CD4-positive, CD25-positive, alpha-beta regulatory T cell (primary cell): ENCODE data around the gene TMEM164. TPM values are rescaled to one million over a fixed set of nuclear protein-coding genes. Genes with fewer than 3 reads are reported as not detected.

Source experiments
- ATAC-seq, 2 donors: fragments of 150-1000 bp; cut with Tn5 transposase; one replicate each; pipeline ENCODE4 v1.10.0; 2021; ENCODE audit warnings: low read depth in 2 of 2, moderate number of reproducible peaks in 2 of 2, moderate library complexity in 1 of 2
- DNase-seq, 3 donors: peaks; one replicate each; pipeline versions ENCODE4 v3.0.0 to v3.0.0-alpha.2; 2012 to 2022; ENCODE audit warnings: mixed read lengths in 1 of 3
- H3K27ac ChIP-seq: one replicate; pipeline ENCODE4 v1.7.0; 2013; ENCODE audit warnings: mild to moderate bottlenecking, low read length; ENCODE audit not compliant: insufficient read depth, poor library complexity, severe bottlenecking
- H3K27me3 ChIP-seq: one replicate; pipeline ENCODE4 v1.7.0; 2013; ENCODE audit warnings: low read length; ENCODE audit not compliant: control insufficient read depth, insufficient read depth
- H3K36me3 ChIP-seq: one replicate; pipeline ENCODE4 v1.7.0; 2013; ENCODE audit warnings: mild to moderate bottlenecking, low read length, moderate library complexity; ENCODE audit not compliant: control insufficient read depth, insufficient read depth
- H3K4me1 ChIP-seq: 2 replicates; pipeline ENCODE4 v1.7.0; 2013; ENCODE audit warnings: mild to moderate bottlenecking, low read length; ENCODE audit not compliant: insufficient read depth, control insufficient read depth, poor library complexity, severe bottlenecking
- H3K4me3 ChIP-seq: one replicate; pipeline ENCODE4 v1.7.0; 2013; ENCODE audit warnings: low read depth, mild to moderate bottlenecking, low read length, moderate library complexity
- H3K9me3 ChIP-seq, 2 experiments: 1 replicate in 1 of 2; 2 replicates in 1 of 2; pipeline ENCODE4 v1.7.0; 2013; ENCODE audit warnings: low read length in 2 of 2, mild to moderate bottlenecking in 1 of 2, moderate library complexity in 1 of 2; ENCODE audit not compliant: control insufficient read depth in 2 of 2
- H3K27ac Mint-ChIP-seq, 3 donors: one replicate each; pipeline ENCODE4 v1.8.0; 2020 to 2022; ENCODE audit warnings: mild to moderate bottlenecking in 3 of 3, mixed read lengths in 3 of 3, moderate library complexity in 2 of 3
- H3K27me3 Mint-ChIP-seq: one replicate; pipeline ENCODE4 v1.8.0; 2022; ENCODE audit warnings: mild to moderate bottlenecking, mixed read lengths
- H3K36me3 Mint-ChIP-seq: one replicate; pipeline ENCODE4 v1.8.0; 2020; ENCODE audit warnings: mixed read lengths
- H3K4me1 Mint-ChIP-seq, 4 donors: one replicate each; pipeline ENCODE4 v1.8.0; 2020 to 2022; ENCODE audit warnings: mixed read lengths in 4 of 4, mild to moderate bottlenecking in 1 of 4
- H3K4me3 Mint-ChIP-seq, 4 donors: one replicate each; pipeline ENCODE4 v1.8.0; 2020 to 2022; ENCODE audit warnings: mild to moderate bottlenecking in 4 of 4, mixed read lengths in 4 of 4, moderate library complexity in 3 of 4
- H3K9me3 Mint-ChIP-seq, 7 donors: one replicate each; pipeline ENCODE4 v1.8.0; 2020 to 2022; ENCODE audit warnings: mixed read lengths in 7 of 7, mild to moderate bottlenecking in 3 of 7, moderate library complexity in 2 of 7
- polyA plus RNA-seq, 4 donors: library from polyadenylated mRNA; unstranded; fragments of 300-500 nt; fragmentation: Illumina TruSeq; gene quantifications; one replicate each; pipeline ENCODE4 v1.2.3, GENCODE V29; 2021
- total RNA-seq: library from RNA; stranded (reverse); gene quantifications from one replicate; pipeline ENCODE4 v1.2.3, GENCODE V29; 2022

The TMEM164 gene
- total and polyA plus RNA-seq, 5 donors from 2014 or later: 0.60 to 25.2 (median 1.0) TPM

DNA sequence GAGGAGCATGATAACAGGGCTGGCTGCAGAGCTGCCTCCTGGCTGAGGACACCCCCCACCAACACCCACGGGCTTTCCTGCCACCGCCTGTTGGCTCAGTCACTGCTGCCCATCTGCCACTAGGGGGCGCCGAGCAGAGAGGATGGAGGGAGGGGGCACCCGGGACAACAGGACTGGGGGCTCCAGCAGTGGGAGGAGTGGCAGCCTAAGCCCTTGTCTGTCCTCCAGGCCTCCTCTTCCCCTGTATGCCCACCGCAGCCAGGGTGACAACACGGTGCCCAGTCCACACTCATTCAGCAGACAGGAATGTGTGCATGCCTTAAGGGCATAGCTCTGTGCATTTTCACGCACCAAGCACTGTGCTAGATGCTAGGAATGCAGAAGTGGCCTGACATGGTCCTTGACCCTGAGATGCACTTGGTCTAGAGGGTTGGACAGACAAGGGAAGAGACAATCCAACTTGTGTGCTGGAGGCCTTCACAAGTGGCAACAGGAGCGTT lies 165.1 kb downstream of the TMEM164 start:
- Histone ChIP-seq H3K9me3 (no peaks in the 10 kb centered on the region), H3K27me3 (no peaks in the 10 kb centered on the region), H3K4me3 (no peak overlapping the region), H3K4me1 (no peaks in the 10 kb centered on the region), H3K27ac (no peak overlapping the region), H3K36me3 (peaks cover 5% of the 10 kb centered on the region)
- no peak overlapping the region for H3K27ac Mint-ChIP-seq
- ATAC-seq: peak in 1 of 2 donors; percentile 42
- no peak overlapping the region for H3K4me3 Mint-ChIP-seq
- H3K27me3 Mint-ChIP-seq: no peaks in the 10 kb centered on the region
- H3K4me1 Mint-ChIP-seq: peaks cover 0 to 6% (median 5%) of the 10 kb centered on the region in 4 donors
- H3K36me3 Mint-ChIP-seq: peaks cover 11% of the 10 kb centered on the region
- H3K9me3 Mint-ChIP-seq: no peaks in the 10 kb centered on the region
- peak; percentile 22 to 46 (median 41) for DNase-seq

DNA sequence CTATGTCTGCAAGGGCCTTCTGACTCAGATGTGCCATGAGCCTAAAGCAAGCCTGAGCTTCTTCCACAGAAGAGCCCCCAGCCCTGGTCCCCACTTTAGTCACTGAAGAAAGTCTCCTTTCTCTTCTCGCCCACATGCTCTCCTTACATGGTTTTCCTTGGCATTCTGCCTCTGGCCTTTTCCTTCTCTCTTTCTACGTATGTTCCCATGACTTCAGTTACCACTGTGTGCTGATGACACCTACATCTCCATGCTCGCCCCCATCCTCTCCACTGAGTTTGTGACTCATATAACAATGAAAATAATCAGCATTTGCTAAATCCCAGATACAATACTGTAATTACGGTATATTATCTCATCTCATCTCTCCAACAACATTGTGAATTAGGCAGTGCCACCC lies 165.7 kb downstream of the TMEM164 start:
- H3K27me3 Mint-ChIP-seq: no peaks in the 10 kb centered on the region
- no peak for DNase-seq
- no peaks in the 10 kb centered on the region for H3K9me3 Mint-ChIP-seq
- peaks cover 12% of the 10 kb centered on the region for H3K36me3 Mint-ChIP-seq
- Histone ChIP-seq H3K27me3 (no peaks in the 10 kb centered on the region), H3K27ac (no peak overlapping the region), H3K4me1 (no peaks in the 10 kb centered on the region), H3K9me3 (no peaks in the 10 kb centered on the region), H3K36me3 (peaks cover 5% of the 10 kb centered on the region), H3K4me3 (no peak overlapping the region)
- H3K4me3 Mint-ChIP-seq: no peak overlapping the region
- no peak overlapping the region for H3K27ac Mint-ChIP-seq
- no peak for ATAC-seq
- peaks cover 0 to 6% (median 5%) of the 10 kb centered on the region in 4 donors for H3K4me1 Mint-ChIP-seq

DNA sequence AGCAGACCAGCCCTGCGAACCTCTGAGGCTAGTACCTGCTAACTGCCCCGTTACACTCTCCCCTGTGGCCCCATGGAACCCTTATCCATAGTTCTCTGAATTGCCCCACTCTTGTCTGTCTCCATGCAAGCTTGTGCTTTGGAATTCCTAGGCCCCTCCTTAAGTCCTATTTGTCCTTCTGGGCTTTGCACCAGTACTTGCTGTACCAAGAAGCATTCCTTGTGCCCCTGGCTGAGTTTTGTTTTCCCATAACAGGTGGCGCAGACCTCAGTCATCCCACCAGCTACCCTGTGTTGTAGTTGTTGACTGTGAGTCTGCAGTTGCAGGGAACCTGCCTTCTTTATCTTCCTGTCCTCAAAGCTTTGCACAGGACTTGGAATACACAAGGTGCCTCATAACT lies 167.1 kb downstream of the TMEM164 start:
- H3K36me3 ChIP-seq: peaks cover 5% of the 10 kb centered on the region
- no peaks in the 10 kb centered on the region for H3K9me3 ChIP-seq
- H3K36me3 Mint-ChIP-seq: peaks cover 14% of the 10 kb centered on the region
- no peaks in the 10 kb centered on the region for H3K27me3 ChIP-seq
- H3K27me3 Mint-ChIP-seq: no peaks in the 10 kb centered on the region
- no peaks in the 10 kb centered on the region for H3K9me3 Mint-ChIP-seq
- no peak overlapping the region for H3K4me3 Mint-ChIP-seq
- no peak overlapping the region for H3K27ac ChIP-seq
- H3K27ac Mint-ChIP-seq: no peak overlapping the region
- H3K4me1 Mint-ChIP-seq: peaks cover 0 to 8% (median 5%) of the 10 kb centered on the region in 4 donors
- no peaks in the 10 kb centered on the region for H3K4me1 ChIP-seq
- ATAC-seq: no peak
- DNase-seq: no peak
- H3K4me3 ChIP-seq: no peak overlapping the region

DNA sequence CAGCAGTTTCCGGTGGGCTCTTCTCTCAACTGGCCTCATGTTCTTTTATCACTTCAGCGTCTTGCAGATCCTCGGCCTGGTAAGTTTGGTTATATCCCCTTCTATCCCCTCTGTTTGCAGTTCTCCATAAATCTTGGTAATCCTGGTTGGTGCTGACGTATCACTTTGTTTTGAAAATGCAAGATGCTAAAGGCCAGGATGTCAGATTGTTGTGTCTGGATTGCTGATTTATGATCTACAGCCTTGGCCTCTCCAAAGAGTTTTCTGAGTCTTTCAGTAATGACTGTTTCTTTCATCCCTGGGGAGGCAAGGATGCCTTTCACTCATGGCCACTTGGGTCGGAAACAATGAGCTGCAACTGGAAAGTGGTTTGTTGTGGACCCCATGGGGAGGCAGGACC lies 168.5 kb downstream of the TMEM164 start:
- H3K4me1 ChIP-seq: no peaks in the 10 kb centered on the region
- H3K27ac ChIP-seq: no peak overlapping the region
- no peak overlapping the region for H3K4me3 Mint-ChIP-seq
- H3K36me3 Mint-ChIP-seq: peaks cover 18% of the 10 kb centered on the region
- no peaks in the 10 kb centered on the region for H3K27me3 ChIP-seq
- no peaks in the 10 kb centered on the region for H3K27me3 Mint-ChIP-seq
- H3K9me3 Mint-ChIP-seq: no peaks in the 10 kb centered on the region
- DNase-seq (no peak), ATAC-seq (no peak)
- no peaks in the 10 kb centered on the region for H3K9me3 ChIP-seq
- no peak overlapping the region for H3K4me3 ChIP-seq
- H3K4me1 Mint-ChIP-seq: peaks cover 0 to 8% (median 5%) of the 10 kb centered on the region in 4 donors
- H3K27ac Mint-ChIP-seq: no peak overlapping the region
- H3K36me3 ChIP-seq: peaks cover 5% of the 10 kb centered on the region

DNA sequence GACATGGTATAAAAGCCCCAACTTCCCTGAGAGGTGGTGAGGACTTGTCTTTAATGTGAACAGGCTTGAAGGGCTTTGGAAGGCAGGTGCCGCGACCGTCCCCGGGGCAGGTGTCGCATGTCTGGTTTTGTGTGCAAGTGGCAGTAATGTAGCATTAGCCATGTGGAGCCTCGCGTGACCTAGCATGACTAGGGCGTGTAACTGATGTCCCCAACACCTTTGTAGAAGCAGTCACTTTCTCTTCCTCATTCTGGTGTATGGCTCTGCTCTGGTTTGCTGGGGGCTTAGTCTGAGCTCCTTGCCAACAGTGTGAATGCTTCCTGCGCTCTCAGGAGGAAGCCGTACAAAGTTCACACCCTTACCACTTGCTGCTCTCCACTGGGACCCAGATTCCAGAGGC lies 169.3 kb downstream of the TMEM164 start:
- H3K4me1 ChIP-seq: no peaks in the 10 kb centered on the region
- H3K9me3 ChIP-seq: no peaks in the 10 kb centered on the region
- no peak overlapping the region for H3K27ac ChIP-seq
- H3K27me3 Mint-ChIP-seq: no peaks in the 10 kb centered on the region
- peaks cover 18% of the 10 kb centered on the region for H3K36me3 Mint-ChIP-seq
- no peaks in the 10 kb centered on the region for H3K9me3 Mint-ChIP-seq
- no peak for ATAC-seq
- no peaks in the 10 kb centered on the region for H3K27me3 ChIP-seq
- H3K4me3 ChIP-seq: no peak overlapping the region
- H3K27ac Mint-ChIP-seq: no peak overlapping the region
- peaks cover 0 to 8% (median 5%) of the 10 kb centered on the region in 4 donors for H3K4me1 Mint-ChIP-seq
- DNase-seq: no peak
- H3K36me3 ChIP-seq: peaks cover 5% of the 10 kb centered on the region
- no peak overlapping the region for H3K4me3 Mint-ChIP-seq

GRCh38 chrX:110173192-110174175 lies 170.6 kb downstream of the TMEM164 start:
- Mint-ChIP-seq H3K36me3 (peaks cover 18% of the 10 kb centered on the region), H3K4me1 (peaks cover 0 to 6% (median 4%) of the 10 kb centered on the region in 4 donors), H3K9me3 (no peaks in the 10 kb centered on the region), H3K27me3 (no peaks in the 10 kb centered on the region), H3K4me3 (no peak overlapping the region), H3K27ac (peak overlapping the region in 1 of 3 donors; percentile 75)
- H3K27ac ChIP-seq: no peak overlapping the region
- DNase-seq: no peak
- no peaks in the 10 kb centered on the region for H3K27me3 ChIP-seq
- H3K9me3 ChIP-seq: no peaks in the 10 kb centered on the region
- H3K4me3 ChIP-seq: no peak overlapping the region
- peaks cover 5% of the 10 kb centered on the region for H3K36me3 ChIP-seq
- no peaks in the 10 kb centered on the region for H3K4me1 ChIP-seq
- no peak for ATAC-seq

DNA sequence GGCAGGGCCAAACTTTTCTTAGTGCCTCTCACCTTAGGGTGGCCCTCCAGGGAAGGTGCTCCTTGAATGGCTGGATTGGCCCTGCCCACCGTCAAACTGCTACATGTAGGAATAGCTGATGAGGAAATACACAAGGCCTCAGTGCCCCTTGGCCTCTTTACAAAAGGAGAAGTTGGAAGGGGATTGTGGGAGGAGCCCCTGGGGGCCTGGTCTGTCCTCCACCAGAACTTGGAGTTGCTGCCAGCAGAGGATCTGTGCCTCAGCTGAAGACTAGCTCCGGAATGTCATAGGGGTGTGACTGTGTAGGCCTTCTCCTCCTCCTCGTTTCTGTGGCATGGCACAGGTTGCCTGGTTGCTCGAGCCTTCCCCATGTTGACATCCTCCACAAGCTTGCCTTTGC lies 172.2 kb downstream of the TMEM164 start:
- no peaks in the 10 kb centered on the region for H3K9me3 ChIP-seq
- no peaks in the 10 kb centered on the region for H3K9me3 Mint-ChIP-seq
- ATAC-seq (no peak), DNase-seq (no peak)
- no peaks in the 10 kb centered on the region for H3K27me3 ChIP-seq
- peaks cover 25% of the 10 kb centered on the region for H3K36me3 Mint-ChIP-seq
- no peaks in the 10 kb centered on the region for H3K4me1 ChIP-seq
- H3K27ac ChIP-seq: no peak overlapping the region
- peaks cover 5% of the 10 kb centered on the region for H3K36me3 ChIP-seq
- no peak overlapping the region for H3K4me3 Mint-ChIP-seq
- no peaks in the 10 kb centered on the region for H3K27me3 Mint-ChIP-seq
- peaks cover 0 to 12% (median under 1%) of the 10 kb centered on the region in 4 donors for H3K4me1 Mint-ChIP-seq
- peak overlapping the region in 1 of 3 donors; percentile 60 for H3K27ac Mint-ChIP-seq
- no peak overlapping the region for H3K4me3 ChIP-seq
